GM21447 (cell line): ENCODE data around the gene PLPPR1.

ENCODE experiments used
- ATAC-seq: cut with Tn5 transposase; IDR thresholded peaks from one replicate; pipeline ENCODE4 v1.9.1; 2021; ENCODE audit not compliant: unreplicated experiment

PLPPR1 gene

DNA sequence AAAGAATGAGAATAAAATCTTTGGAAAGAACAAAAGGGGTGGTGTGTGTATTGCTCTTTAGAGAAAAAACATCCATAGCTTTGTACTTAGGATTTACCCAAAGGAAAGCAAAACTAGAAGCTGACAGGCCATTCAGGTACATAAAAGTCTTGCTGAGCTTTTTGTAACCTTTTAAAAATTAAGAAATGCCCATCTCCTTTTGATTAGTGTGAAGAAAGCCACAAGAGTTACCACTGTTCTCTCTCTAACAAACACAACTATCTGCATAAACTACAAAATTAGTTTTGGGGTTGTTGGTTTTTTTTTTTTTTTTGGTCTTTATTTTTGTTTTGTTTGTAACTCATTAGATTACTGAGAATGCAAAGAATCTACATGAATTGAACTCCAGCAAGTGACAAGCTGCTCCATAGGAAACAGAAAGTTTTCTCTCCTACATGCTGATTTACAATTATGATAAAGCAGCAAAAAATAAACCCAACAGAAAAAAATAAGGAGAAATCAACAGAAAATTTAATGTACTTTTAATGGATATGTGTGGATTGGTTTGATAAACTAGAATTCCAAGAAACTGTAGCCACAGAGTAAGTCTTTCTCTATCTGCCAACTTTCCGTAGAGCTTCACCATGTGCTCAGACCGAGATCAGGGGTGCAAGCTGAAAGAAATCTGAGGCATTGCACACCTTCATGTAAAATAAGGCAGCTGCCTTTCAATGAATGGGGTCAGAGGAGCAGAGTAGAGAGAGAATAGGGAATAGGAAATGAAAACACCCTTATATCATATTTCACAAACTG, 344.0 kb downstream of the PLPPR1 start:
- ATAC-seq = no peak
